Neural progenitor cell (in vitro differentiated cells): ENCODE results near the gene MDM4. TPM values are rescaled to one million over a fixed set of nuclear protein-coding genes. Genes with fewer than 3 reads are reported as not detected.
A peak's percentile ranks its signal among the peaks of the same experiment; 100 is the strongest.
"Not testable (repeated sequence)": the region's sequence is repeated elsewhere in the genome, so short reads cannot be mapped to it uniquely, and the experiment has no call there.

Source experiments
- DNase-seq: peaks from one replicate; pipeline ENCODE4 v3.0.0-alpha.2; 2016; ENCODE audit warnings: low spot score
- H2AFZ ChIP-seq: fragments of 200-600 bp; sonication (generic); replicated peaks from 2 replicates; pipeline ENCODE4 v1.6.1; 2016; ENCODE audit warnings: antibody characterized with exemption
- H3F3A ChIP-seq: fragments of 200-600 bp; sonication (generic); 2 replicates; pipeline ENCODE4 v1.6.1; 2016; ENCODE audit warnings: antibody characterized with exemption, low read depth
- H3K27ac ChIP-seq: fragments of 200-600 bp; sonication (generic); 2 replicates; pipeline ENCODE4 v1.5.1; 2016; ENCODE audit warnings: mild to moderate bottlenecking
- H3K27me3 ChIP-seq: fragments of 200-600 bp; sonication (generic); 2 replicates; pipeline ENCODE4 v1.6.1; 2016; ENCODE audit warnings: mild to moderate bottlenecking, moderate library complexity
- H3K36me3 ChIP-seq: fragments of 200-600 bp; sonication (generic); 2 replicates; pipeline ENCODE4 v1.5.1; 2016
- H3K4me1 ChIP-seq: fragments of 200-600 bp; sonication (generic); 2 replicates; pipeline ENCODE4 v1.6.1; 2016; ENCODE audit warnings: mixed run types
- H3K4me2 ChIP-seq: fragments of 200-600 bp; sonication (generic); 2 replicates; pipeline ENCODE4 v1.6.1; 2016
- H3K4me3 ChIP-seq: fragments of 200-600 bp; sonication (generic); 2 replicates; pipeline ENCODE4 v1.5.1; 2016
- H3K79me2 ChIP-seq: fragments of 200-600 bp; sonication (generic); 2 replicates; pipeline ENCODE4 v1.6.1; 2016; ENCODE audit warnings: low read depth
- H3K9ac ChIP-seq: fragments of 200-600 bp; sonication (generic); 2 replicates; pipeline ENCODE4 v1.6.1; 2016
- H3K9me3 ChIP-seq: fragments of 200-600 bp; sonication (generic); 2 replicates; pipeline ENCODE4 v1.5.1; 2016; ENCODE audit warnings: low read depth
- H4K20me1 ChIP-seq: fragments of 200-600 bp; sonication (generic); 2 replicates; pipeline ENCODE4 v1.6.1; 2016; ENCODE audit warnings: low read depth
- H3K27ac Mint-ChIP-seq: 3 replicates; pipeline ENCODE4 v1.8.0; 2021; ENCODE audit warnings: mixed read lengths
- H3K27me3 Mint-ChIP-seq: 2 replicates; pipeline ENCODE4 v1.8.0; 2022; ENCODE audit warnings: low read depth, mild to moderate bottlenecking, inconsistent platforms, moderate library complexity, mixed read lengths; ENCODE audit not compliant: insufficient read depth
- H3K36me3 Mint-ChIP-seq: 3 replicates; pipeline ENCODE4 v1.8.0; 2021; ENCODE audit warnings: mixed read lengths
- H3K4me1 Mint-ChIP-seq: 3 replicates; pipeline ENCODE4 v1.8.0; 2021; ENCODE audit warnings: mixed read lengths
- H3K4me3 Mint-ChIP-seq: 3 replicates; pipeline ENCODE4 v1.8.0; 2021; ENCODE audit warnings: mild to moderate bottlenecking, moderate library complexity, mixed read lengths
- H3K9me3 Mint-ChIP-seq: 3 replicates; pipeline ENCODE4 v1.8.0; 2020; ENCODE audit warnings: mixed read lengths
- EZH2 ChIP-seq: fragments of 200-600 bp; sonication (generic); IDR thresholded peaks from 2 replicates; pipeline ENCODE4 v1.6.1; 2017; ENCODE audit warnings: antibody characterized with exemption, mild to moderate bottlenecking, moderate library complexity
- EZH2phosphoT487 ChIP-seq: fragments of 200-600 bp; sonication (generic); IDR thresholded peaks from 2 replicates; pipeline ENCODE4 v1.6.1; 2017; ENCODE audit warnings: antibody characterized with exemption
- total RNA-seq: library from RNA; depleted of rRNA; stranded (reverse); fragments of >200 nt; gene quantifications from 2 replicates; pipeline ENCODE4 v1.2.3, GENCODE V29; 2015; ENCODE audit warnings: low replicate concordance
- TF ChIP-seq, protein P1 (sequence below): fragments of 200-600 bp; sonication (generic); IDR thresholded peaks from 2 replicates; pipeline ENCODE4 v1.5.1; 2017; ENCODE audit warnings: antibody characterized with exemption, mild to moderate bottlenecking

MDM4 gene
- total RNA-seq, 1 donor from 2014 or later, result 72.9 TPM

DNA sequence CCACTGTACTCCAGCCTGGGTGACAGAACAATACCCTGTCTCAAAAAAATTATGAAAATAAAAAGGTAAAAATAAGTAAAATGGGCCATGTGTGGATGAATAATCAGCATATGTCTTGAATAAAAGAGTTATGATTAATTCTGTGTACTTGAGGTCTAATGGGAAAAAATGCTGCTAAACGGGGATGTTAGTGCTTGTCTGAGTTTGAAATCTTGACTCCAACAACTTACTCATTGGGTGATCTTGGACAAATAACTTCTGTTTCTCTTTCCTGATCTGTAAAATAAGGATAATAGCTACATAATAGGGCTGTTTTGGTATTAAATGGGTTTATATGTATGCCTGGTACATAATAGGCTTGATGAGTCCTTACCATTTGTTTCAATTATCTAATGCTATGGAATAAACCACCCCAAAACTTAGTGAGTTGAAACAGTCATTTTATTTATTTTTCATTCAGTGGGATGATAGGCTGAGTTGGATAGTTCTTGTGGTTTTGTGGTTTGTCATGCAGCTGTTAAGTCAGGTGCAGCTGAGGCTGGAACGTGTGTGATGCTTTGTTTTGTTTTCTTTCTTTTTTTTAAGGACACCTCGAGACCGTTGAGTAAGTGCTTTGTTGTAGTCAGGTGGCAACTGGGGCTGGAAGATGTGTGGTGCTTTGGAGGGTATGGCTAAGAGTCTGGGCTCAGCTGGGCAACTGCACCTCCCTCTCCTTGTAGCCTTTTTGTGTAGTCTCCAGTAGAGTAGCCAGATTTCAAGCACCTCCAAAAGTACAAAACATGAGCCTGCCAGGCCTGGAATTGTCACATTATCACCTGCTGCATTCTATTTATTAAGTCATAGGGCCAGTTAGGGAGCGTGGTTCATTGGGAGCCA lies 4.9 kb downstream of the MDM4 start:
- Histone ChIP-seq H3F3A (no peaks in the 10 kb centered on the region), H3K36me3 (no peaks in the 10 kb centered on the region), H3K27me3 (no peaks in the 10 kb centered on the region), H3K4me3 (no peak overlapping the region), H4K20me1 (peaks cover 58% of the 10 kb centered on the region), H3K9me3 (no peaks in the 10 kb centered on the region), H3K27ac (peak overlapping the region; percentile 37), H3K9ac (no peak overlapping the region), H3K79me2 (peaks cover 97% of the 10 kb centered on the region), H3K4me1 (peaks cover 3% of the 10 kb centered on the region), H2AFZ (no peak overlapping the region), H3K4me2 (no peak overlapping the region)
- Mint-ChIP-seq H3K27ac (no peak overlapping the region), H3K4me1 (peaks cover 7% of the 10 kb centered on the region), H3K9me3 (peaks cover 2% of the 10 kb centered on the region), H3K36me3 (peaks cover 32% of the 10 kb centered on the region), H3K4me3 (no peak overlapping the region), H3K27me3 (peaks cover 3% of the 10 kb centered on the region)
- TF ChIP-seq EZH2, result no peak
- TF ChIP-seq, protein P1, sequence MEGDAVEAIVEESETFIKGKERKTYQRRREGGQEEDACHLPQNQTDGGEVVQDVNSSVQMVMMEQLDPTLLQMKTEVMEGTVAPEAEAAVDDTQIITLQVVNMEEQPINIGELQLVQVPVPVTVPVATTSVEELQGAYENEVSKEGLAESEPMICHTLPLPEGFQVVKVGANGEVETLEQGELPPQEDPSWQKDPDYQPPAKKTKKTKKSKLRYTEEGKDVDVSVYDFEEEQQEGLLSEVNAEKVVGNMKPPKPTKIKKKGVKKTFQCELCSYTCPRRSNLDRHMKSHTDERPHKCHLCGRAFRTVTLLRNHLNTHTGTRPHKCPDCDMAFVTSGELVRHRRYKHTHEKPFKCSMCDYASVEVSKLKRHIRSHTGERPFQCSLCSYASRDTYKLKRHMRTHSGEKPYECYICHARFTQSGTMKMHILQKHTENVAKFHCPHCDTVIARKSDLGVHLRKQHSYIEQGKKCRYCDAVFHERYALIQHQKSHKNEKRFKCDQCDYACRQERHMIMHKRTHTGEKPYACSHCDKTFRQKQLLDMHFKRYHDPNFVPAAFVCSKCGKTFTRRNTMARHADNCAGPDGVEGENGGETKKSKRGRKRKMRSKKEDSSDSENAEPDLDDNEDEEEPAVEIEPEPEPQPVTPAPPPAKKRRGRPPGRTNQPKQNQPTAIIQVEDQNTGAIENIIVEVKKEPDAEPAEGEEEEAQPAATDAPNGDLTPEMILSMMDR, result no peak
- TF ChIP-seq EZH2phosphoT487, result no peak
- no peak for DNase-seq

DNA sequence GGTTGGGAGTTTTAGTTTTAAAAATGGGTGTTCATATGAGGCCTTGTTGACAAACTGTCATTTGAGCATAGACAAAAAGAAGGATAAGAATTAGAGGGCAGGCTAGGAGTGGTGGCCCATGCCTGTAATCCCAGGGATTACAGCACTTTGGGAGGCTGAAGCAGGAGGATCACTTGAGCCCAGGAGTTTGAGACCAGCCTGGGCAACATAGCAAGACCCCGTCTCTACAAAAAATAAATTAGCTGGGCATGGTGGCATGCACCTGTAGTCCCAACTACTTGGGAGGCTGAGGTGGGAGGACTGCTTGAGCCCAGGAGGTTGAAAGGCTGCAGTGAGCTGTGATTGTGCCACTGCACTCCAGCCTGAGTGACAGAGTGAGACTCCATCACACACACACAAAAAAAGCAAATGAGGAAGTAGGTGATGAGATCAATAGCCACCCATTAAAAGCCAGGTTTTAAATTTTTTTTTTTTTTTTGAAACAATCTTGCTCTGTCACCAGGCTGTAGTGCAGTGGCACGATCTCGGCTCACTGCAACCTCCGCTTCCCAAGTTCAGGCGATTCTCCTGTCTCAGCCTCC lies 5.8 kb downstream of the MDM4 start:
- H3K36me3 ChIP-seq, H3F3A ChIP-seq: not testable (repeated sequence)
- H4K20me1 ChIP-seq, result peaks cover 62% of the 10 kb centered on the region

DNA sequence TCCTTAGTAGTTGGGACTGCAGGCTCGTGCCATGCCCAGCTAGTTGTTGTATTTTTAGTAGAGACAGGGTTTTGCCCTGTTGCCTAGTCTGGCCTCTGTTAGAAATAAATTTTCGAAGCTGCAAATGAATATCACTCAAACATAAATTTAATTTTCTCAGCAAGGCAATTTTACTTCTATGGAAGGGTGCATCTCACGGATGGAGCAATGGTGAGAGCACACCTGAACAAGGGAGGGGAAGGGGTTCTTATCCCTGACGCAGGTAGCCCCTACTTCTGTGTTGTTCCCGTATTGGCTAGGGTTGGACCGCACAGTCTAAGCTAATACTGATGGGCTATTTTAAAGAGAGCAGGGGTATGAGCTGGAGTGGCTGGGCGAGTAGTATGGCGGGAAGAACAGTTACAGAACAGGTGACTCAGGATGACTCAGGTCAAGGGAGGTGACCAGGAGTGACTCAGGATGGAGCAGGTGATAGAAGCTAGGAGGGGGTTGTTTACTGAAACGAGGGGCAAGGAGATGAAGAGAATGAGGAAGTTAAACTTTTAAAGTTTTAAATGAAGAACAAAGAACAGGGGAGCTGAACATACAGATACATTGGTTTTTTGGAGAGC lies 7.5 kb downstream of the MDM4 start:
- Mint-ChIP-seq H3K36me3 (peaks cover 33% of the 10 kb centered on the region), H3K9me3 (peaks cover 2% of the 10 kb centered on the region), H3K27ac (no peak overlapping the region), H3K4me1 (no peaks in the 10 kb centered on the region), H3K4me3 (no peak overlapping the region), H3K27me3 (peaks cover 3% of the 10 kb centered on the region)
- no peaks in the 10 kb centered on the region for H3K9me3 ChIP-seq
- H3K27me3 ChIP-seq, result no peaks in the 10 kb centered on the region
- H3K4me3 ChIP-seq, result no peak overlapping the region
- H2AFZ ChIP-seq, result no peak overlapping the region
- H3K27ac ChIP-seq, result no peak overlapping the region
- H3K4me1 ChIP-seq, result no peaks in the 10 kb centered on the region
- no peaks in the 10 kb centered on the region for H3F3A ChIP-seq
- H4K20me1 ChIP-seq, result peaks cover 55% of the 10 kb centered on the region
- no peak overlapping the region for H3K4me2 ChIP-seq
- TF ChIP-seq EZH2phosphoT487, result no peak
- TF ChIP-seq, protein P1, result no peak
- no peak for TF ChIP-seq EZH2
- peaks cover 72% of the 10 kb centered on the region for H3K79me2 ChIP-seq
- peaks cover 4% of the 10 kb centered on the region for H3K36me3 ChIP-seq
- no peak for DNase-seq
- no peak overlapping the region for H3K9ac ChIP-seq

More for the DNA sequence above, 5.8 kb downstream of the MDM4 start:
- not testable (repeated sequence) for H3K4me3 Mint-ChIP-seq, H3K9ac ChIP-seq, DNase-seq, H3K9me3 ChIP-seq, H3K27ac Mint-ChIP-seq, H3K9me3 Mint-ChIP-seq, H3K4me3 ChIP-seq, H3K4me1 ChIP-seq, H3K27me3 ChIP-seq, H3K27me3 Mint-ChIP-seq, H3K4me1 Mint-ChIP-seq, H2AFZ ChIP-seq, H3K27ac ChIP-seq, H3K4me2 ChIP-seq
- peaks cover 31% of the 10 kb centered on the region for H3K36me3 Mint-ChIP-seq
- H3K79me2 ChIP-seq, result peaks cover 89% of the 10 kb centered on the region
